GM10248 (cell line): ENCODE data around the gene NOTCH1.

ENCODE experiments used
- CTCF ChIA-PET: fragments of 300-600 bp; sonication (Branson Sonifier 250); formaldehyde crosslinking; extraction: SDS; loops from one replicate; lab custom pipeline; 2021; ENCODE audit warnings: antibody characterized with exemption; lab: Yijun Ruan, JAX
- POLR2A ChIA-PET: fragments of 350-650 bp; sonication (Branson Sonifier 250); formaldehyde crosslinking; extraction: SDS; loops from one replicate; lab custom pipeline; 2020; ENCODE audit warnings: antibody characterized with exemption; lab: Yijun Ruan, JAX
- DNase-seq: peaks from one replicate; pipeline ENCODE4 v3.0.0; 2012; ENCODE audit errors: extremely low spot score
- CTCF ChIP-seq: IDR thresholded peaks from 2 replicates; pipeline ENCODE4 v1.5.1; 2012; ENCODE audit warnings: mild to moderate bottlenecking, low read depth; ENCODE audit errors: extremely low read depth, missing control alignments, control extremely low read depth

The NOTCH1 gene

GRCh38 chr9:136569526-136570148 lies 23.8 kb upstream of the NOTCH1 start:
- ChIA-PET CTCF (no interaction called here), POLR2A (no interaction called here)
- TF ChIP-seq CTCF = no peak
- DNase-seq = no peak

GRCh38 chr9:136568288-136569081 lies 22.6 kb upstream of the NOTCH1 start:
- no peak for TF ChIP-seq CTCF
- ChIA-PET CTCF (interaction anchor here (0.8 to 1.1 kb wide), 3 partner anchors 63 to 83 kb away, joined by 3 read pairs; no protein-coding TSS in a partner anchor), POLR2A (no interaction called here)
- no peak for DNase-seq

- no peak for DNase-seq
- no peak for TF ChIP-seq CTCF
- POLR2A ChIA-PET = no interaction called here
- CTCF ChIA-PET = interaction anchor here (1.0 to 1.1 kb wide), 2 partner anchors 64 to 82 kb away, joined by 3 read pairs; no protein-coding TSS in a partner anchor
Observed at GRCh38 chr9:136567651-136568287, 21.9 kb upstream of the NOTCH1 start.

GRCh38 chr9:136566901-136567300 lies 21.1 kb upstream of the NOTCH1 start:
- CTCF ChIA-PET = no interaction called here
- no peak for TF ChIP-seq CTCF
- POLR2A ChIA-PET = no interaction called here
- no peak for DNase-seq

- DNase-seq = no peak
- CTCF ChIA-PET = no interaction called here
- TF ChIP-seq CTCF = no peak
- POLR2A ChIA-PET = no interaction called here
Observed at GRCh38 chr9:136566553-136566895, 20.7 kb upstream of the NOTCH1 start.

GRCh38 chr9:136565715-136566552 lies 20.1 kb upstream of the NOTCH1 start:
- TF ChIP-seq CTCF = no peak
- POLR2A ChIA-PET = no interaction called here
- CTCF ChIA-PET = no interaction called here
- no peak for DNase-seq
